Measurements from ENCODE around the gene GOLGA6L10. TPM values are rescaled to one million over a fixed set of nuclear protein-coding genes. Genes with fewer than 3 reads are reported as not detected.
"Not testable (repeated sequence)": the region's sequence is repeated elsewhere in the genome, so short reads cannot be mapped to it uniquely, and the experiment has no call there.

GOLGA6L10 gene
- total RNA-seq, 1 experiment from 2014 or later = 0.56 TPM

DNA sequence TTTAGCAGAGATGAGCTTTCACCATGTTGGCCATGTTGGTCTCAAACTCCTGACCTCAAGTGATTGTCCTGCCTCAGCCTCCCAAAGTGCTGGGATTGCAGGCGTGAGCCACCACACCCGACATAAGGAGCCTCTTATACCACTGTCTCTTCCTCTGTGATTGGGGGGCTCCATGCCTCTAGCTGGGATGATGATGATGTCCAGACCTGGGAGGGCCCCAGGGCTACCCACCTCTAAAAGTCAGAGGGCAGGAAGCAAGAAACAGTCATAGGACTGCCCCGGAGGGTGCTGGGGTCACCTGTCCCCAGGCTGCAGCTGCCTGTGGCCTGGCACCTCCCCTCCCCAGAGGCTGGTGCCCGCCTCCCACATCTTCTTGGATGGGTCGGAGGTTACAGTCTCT lies 5.4 kb downstream of the GOLGA6L10 start:
- DNase-seq (ENCODE audit: low spot score) = not testable (repeated sequence)

DNA sequence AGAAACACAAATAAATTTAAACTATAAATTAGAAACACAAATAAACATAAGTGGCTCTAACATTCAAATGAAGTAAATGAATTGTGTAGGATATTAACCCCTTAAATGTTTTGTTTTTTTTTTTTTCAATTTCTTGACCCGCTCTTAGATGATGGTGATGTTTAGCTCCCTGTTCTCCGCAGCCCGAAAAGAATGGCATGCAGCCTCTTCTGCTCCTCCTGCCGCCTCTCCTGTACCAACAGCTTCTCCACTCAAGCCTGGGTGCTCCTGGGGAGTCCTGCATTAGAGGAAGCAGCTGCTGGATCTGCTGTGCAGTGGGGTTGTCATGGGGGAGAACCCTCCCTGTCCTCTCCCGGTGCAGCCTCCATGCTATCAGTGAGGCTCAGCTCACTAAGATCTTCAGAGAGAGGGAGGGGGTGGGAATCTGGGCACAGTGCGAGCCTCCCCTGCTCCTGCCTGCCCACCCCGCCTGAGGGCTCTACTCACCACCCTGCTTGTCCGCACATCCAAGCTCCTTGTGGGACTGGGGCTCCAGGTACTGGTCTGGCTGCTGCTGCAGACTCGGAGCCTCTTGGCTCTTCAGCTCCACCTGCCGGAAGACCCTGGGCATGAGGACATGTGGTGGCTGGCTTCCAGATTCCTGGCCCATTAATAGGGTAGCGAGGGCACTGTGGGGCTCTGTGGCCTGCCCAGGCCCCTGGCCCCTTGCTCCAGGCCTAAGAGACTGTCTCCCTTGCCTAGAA lies 6.5 kb downstream of the GOLGA6L10 start:
- DNase-seq (ENCODE audit: low spot score) = not testable (repeated sequence)

- not testable (repeated sequence) for DNase-seq (ENCODE audit: low spot score)
Measured at GRCh38 chr15:82338573-82338972, 10.7 kb downstream of the GOLGA6L10 start.

DNA sequence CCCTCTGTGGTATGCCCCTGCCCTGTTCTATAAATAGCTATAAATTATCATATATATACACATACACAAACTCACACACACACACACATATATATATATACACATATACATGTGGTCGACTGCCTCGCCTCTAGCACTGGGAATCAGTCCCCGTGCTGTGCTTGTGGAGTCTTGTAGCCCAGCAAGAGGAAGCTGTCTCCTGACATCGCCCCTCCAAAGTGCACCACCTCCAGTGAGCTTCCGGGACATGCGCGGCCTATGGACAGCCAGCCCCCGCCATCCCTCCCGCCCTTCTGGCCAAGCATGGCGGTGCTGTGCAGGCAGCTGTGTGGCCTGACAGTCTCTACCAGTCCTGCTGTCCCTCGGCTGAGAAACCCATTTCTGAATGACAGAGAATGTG lies 11.2 kb downstream of the GOLGA6L10 start:
- DNase-seq (ENCODE audit: low spot score) = not testable (repeated sequence)

DNA sequence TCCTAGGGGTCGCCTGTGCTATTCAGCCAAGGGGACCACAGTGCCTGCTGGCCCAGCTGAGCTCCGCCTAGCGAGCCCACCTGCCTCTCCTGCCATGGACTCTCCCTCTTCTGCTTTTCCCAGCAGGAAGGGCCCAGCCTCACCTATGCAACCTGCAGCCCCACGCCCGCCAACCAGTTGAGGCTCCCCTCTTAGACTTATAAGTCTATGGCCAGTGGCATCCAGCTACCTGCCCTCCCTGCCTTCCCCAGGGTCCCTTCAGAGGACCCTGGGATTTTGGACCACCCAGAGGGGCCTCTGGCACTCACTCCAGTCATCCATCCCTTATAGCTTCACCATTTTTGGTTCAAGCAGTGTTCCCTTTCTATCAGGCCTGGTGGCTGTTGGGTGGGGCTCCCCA lies 12.2 kb downstream of the GOLGA6L10 start:
- not testable (repeated sequence) for DNase-seq (ENCODE audit: low spot score)

- not testable (repeated sequence) for DNase-seq (ENCODE audit: low spot score)
Measured at GRCh38 chr15:82336180-82336647, 13.1 kb downstream of the GOLGA6L10 start.

GRCh38 chr15:82335006-82335405 lies 14.3 kb downstream of the GOLGA6L10 start:
- DNase-seq (ENCODE audit: low spot score) = not testable (repeated sequence)

DNA sequence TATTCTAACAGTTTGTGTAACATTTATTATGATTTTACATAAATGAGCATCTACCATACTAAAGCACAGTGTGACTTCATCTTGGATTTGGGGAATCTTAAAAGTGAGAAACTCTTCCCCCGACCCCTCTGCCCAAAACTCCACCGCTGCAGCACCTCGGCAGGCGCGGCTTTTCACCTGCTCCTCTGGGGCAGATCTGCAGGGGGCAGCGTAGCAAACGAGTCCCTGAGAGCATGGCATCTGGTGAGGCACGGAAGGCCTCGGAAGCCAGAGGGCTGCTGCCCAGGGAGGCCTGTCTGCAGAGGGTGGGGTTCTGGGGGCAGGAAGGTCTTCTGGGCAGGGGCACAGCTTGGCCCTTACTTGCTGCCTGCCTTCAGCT lies 14.7 kb downstream of the GOLGA6L10 start:
- DNase-seq (ENCODE audit: low spot score) = not testable (repeated sequence)

DNA sequence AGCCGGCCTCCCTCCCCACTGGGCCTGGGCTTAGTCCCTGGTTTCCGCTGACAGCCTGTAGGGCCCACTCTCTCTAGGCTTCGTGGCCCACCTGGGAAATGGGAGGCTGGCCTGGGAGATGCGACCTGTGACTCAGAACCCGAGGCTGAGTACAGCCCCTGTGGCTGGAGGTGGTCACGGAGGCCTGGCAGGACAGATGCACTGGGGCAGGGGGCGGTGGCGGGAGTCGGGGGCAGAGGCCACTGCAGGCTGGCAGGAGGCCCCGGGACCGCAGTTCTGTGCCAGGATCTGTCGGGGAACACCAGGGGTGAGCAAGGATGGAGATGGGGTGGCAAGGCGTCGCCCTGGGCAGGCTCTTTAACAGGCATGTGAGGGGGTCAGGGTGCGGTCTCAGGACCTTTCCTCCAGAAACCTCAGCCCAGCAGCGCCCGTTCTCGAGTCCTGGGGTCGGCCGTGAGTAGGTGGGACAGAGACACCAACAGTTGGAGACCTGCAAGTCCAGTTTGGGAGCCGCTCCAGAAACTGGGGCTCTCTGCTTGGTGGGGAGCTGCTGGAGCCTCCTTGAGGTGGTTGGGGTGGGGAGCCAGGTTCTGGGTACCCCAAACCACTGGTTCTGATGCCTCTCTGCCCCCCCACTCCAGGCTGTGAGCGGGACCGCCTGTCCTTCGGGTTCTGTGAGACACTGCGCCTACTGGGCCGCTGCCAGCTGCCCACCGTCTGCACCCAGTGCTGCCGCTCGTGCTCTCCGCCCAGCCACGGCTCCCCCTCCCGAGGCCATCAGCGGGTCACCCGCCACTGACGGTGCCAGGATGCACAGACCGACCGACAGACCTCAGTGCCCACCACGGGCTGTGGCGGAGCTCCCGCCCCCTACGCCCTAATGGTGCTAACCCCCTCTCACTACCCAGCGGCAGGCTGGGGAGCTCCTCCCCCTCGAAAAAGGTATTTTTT lies 15.4 kb downstream of the GOLGA6L10 start:
- DNase-seq (ENCODE audit: low spot score) = not testable (repeated sequence)

DNA sequence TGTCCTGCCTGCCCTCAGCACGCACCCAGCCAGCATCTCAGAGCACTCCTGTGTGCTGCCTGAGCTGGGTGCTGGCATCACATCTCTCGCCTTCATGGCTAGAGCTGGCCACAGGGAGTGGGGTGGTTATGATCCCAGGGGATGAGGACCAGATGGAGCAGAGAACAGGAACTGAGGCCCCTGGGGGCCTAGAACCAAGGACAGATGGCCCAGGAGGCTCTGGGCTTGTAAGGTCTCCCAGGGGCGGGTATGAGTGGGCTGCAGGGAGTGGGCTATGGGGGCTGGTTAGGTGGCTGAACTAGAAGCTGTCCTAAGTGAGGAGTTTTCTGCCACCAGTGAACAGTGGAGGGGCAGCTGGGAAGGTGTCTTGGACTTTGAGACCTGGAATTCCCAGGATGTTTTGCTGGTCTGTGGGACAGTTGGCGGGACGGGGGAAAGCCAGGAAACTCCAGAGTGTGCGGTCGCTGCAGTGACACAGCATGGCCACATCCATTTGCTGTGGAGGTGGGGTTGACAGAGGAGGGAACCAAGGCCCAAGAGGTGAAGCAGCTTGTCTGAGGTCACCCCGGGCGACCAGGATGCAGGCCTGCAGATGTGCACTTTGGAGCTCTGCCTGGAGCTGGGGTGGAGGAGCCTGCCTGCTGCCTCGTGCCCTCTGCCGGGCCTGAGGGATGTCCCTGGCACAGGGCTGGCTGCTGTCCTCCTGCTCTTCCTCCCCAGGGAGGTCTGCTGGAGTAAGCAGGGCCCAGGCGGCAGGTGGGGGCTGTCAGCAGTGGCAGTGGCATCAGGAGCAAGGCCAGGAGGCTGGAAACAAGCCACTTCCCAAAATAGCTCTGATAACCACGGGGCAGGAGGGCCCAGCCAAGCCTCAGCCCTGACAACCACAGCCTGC lies 16.3 kb downstream of the GOLGA6L10 start:
- DNase-seq (ENCODE audit: low spot score) = not testable (repeated sequence)

DNA sequence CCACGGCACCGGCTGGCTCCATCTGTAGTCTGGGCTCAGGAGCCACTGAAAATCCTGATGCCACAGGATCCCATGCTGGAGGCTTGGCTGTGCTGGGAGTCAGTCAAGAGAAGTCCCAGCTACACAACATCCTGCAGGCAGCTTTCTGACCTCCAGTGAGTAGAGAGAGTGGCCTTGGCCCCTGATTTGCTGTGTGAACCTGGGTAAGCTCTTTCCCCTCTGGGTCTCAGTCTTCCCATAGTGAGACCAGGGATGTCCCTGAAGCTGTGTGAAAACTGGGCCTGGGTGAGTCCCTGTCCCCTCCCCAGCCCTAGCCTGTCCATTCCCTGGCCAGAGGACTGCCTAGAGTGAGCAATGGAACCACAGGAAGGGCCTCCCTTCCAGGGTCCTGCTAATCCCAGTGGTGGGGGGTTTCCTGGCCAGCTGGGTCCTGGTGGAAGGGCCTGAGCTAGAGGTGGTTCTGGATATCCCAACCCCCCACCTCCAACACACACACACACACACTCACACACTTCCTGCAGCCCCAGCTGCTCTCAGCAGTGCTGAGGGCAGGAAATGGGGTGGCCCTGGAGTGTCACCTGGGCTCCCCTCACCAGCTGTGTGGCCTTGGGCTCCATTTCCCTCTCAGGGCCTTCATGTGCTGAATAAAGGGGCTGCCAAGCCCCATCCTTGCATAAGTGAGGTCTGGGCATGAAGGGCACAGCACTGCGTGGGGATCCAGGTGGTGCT lies 17.5 kb downstream of the GOLGA6L10 start:
- not testable (repeated sequence) for DNase-seq (ENCODE audit: low spot score)

GRCh38 chr15:82330921-82331320 lies 18.4 kb downstream of the GOLGA6L10 start:
- not testable (repeated sequence) for DNase-seq (ENCODE audit: low spot score)

DNA sequence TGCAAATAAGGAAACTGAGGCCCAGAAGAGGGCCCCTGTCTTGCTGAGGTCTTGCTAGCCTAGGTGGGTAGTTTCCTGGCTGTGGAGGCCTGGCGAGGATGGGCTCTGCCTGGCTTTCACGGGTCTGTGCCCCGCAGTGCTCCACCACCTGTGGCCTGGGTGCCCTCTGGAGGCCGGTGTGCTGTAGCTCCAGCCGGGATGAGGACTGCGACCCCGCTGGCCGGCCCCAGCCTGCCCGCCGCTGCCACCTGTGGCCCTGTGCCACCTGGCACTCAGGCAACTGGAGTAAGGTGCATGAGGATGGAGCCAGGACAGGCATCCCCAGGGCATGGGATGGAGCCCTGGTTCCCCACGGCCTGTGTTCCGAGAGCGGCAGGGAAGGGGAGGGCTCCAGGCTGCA lies 20.2 kb downstream of the GOLGA6L10 start:
- not testable (repeated sequence) for DNase-seq (ENCODE audit: low spot score)

DNA sequence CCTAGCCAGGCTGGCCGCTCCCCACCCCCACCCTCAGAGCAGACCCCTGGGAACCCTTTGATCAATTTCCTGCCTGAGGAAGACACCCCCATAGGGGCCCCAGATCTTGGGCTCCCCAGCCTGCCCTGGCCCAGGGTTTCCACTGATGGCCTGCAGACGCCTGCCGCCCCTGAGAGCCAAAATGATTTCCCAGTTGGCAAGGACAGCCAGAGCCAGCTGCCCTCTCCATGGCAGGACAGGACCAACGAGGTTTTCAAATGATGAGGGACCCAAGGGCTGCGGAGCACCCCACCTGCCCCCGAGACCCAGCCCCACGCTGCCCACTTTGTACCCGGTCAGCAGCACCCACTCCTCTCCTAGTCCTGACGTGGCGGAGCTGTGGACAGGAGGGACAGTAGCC lies 21.9 kb downstream of the GOLGA6L10 start:
- DNase-seq (ENCODE audit: low spot score) = not testable (repeated sequence)

DNA sequence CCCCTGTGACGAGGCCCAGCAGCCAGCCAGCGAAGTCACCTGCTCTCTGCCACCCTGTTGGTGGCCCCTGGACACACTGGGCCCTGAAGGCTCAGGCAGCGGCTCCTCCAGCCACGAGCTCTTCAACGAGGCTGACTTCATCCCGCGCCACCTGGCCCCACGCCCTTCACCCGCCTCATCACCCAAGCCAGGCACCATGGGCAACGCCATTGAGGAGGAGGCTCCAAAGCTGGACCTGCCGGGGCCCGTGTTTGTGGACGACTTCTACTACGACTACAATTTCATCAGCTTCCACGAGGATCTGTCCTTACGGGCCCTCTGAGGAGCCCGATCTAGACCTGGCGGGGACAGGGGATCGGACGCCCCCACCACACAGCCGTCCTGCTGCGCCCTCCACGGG lies 22.4 kb downstream of the GOLGA6L10 start:
- DNase-seq (ENCODE audit: low spot score) = not testable (repeated sequence)

GRCh38 chr15:82325646-82326045 lies 23.6 kb downstream of the GOLGA6L10 start:
- not testable (repeated sequence) for DNase-seq (ENCODE audit: low spot score)

- DNase-seq (ENCODE audit: low spot score) = not testable (repeated sequence)
Measured at GRCh38 chr15:82324831-82325230, 24.4 kb downstream of the GOLGA6L10 start.

DNA sequence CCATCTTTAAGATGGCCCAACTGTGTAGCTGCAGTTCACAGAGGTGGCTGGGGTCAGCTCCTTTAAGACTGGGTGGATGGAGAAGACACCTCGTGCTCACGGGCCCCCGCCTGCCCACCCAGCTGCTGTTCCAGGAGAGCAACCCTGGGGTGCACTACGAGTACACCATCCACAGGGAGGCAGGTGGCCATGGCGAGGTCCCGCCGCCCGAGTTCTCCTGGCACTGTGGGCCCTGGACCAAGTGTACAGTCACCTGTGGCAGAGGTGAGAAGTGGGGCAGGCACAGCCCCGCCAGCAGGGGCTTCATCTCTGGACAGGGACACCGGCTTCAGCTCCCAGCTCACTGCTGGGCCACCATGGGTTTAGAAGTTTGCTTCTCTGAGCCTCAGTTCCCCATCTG lies 26.8 kb downstream of the GOLGA6L10 start:
- not testable (repeated sequence) for DNase-seq (ENCODE audit: low spot score)

DNA sequence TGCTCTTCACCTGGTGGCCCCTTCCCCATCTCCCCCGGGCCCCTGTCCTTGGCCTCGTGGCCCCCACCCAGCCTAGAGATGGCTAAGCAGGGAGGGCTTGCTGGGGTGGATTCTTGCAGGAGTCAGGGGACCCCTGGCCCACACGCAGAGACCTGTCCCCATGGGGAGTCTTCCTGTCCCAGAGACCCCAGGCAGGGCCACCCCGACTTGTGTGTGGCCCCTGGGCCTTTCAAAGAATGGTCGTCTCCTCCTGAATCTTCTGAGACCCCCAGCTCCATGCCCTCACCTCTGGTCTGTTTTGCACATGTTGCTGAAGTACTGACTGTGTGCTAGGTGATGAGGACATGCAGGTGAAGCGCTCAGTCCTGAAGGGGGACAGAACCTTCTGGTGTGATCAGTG lies 28.4 kb downstream of the GOLGA6L10 start:
- DNase-seq (ENCODE audit: low spot score) = not testable (repeated sequence)

GRCh38 chr15:82319522-82320278 lies 29.6 kb downstream of the GOLGA6L10 start:
- not testable (repeated sequence) for DNase-seq (ENCODE audit: low spot score)

Data from H4 (cell line).